ENCODE data around the gene SH2D1B. TPM values are rescaled to one million over a fixed set of nuclear protein-coding genes. Genes with fewer than 3 reads are reported as not detected.

SH2D1B gene
- 0.06 to 0.15 TPM (median 0.12 TPM) in 5 replicates for total RNA-seq (2022; extraction: Qiagen RNA extraction)

GRCh38 chr1:162412002-162412401, at the start of gene SH2D1B:
TSS of gene SH2D1B (minus strand) at chr1:162412136. CDS start at chr1:162412016, 120 bp downstream.

GRCh38 chr1:162381383-162381782, 30.6 kb downstream of the SH2D1B start, which contains the start of gene C1orf226:
TSS of gene C1orf226 (plus strand) at chr1:162381728. CDS start at chr1:162381902, 174 bp downstream.

GRCh38 chr1:162376691-162377090, 35.2 kb downstream of the SH2D1B start, which contains the start of gene SPATA46:
TSS of gene SPATA46 (minus strand) at chr1:162376854. CDS start at chr1:162376790, 64 bp downstream.

Other genes starting within 250 kb of the SH2D1B start
- not detected in 5 replicates for gene SPATA46, start 35.3 kb downstream of the SH2D1B start, total RNA-seq (2022; extraction: Qiagen RNA extraction)
- 0.70 to 0.93 TPM (median 0.79 TPM) in 5 replicates for gene C1orf226, start 30.4 kb downstream of the SH2D1B start, total RNA-seq (2022; extraction: Qiagen RNA extraction)
- gene UHMK1, start 85.7 kb upstream of the SH2D1B start, total RNA-seq (2022; extraction: Qiagen RNA extraction), result 13.6 to 24.9 TPM (median 19.5 TPM) in 5 replicates
- 26.2 to 39.5 TPM (median 31.7 TPM) in 5 replicates for gene UAP1, start 149.6 kb upstream of the SH2D1B start, total RNA-seq (2022; extraction: Qiagen RNA extraction)
- 0.17 to 0.51 TPM (median 0.46 TPM) in 5 replicates for gene DDR2, start 220.3 kb upstream of the SH2D1B start, total RNA-seq (2022; extraction: Qiagen RNA extraction)